CD4-positive, alpha-beta T cell (primary cell): Measurements from ENCODE around the gene DHRSX. TPM values are rescaled to one million over a fixed set of nuclear protein-coding genes. Genes with fewer than 3 reads are reported as not detected.

Experiments used
- ATAC-seq: fragments of 200-7000 bp; cut with Tn5 transposase; one replicate; pipeline ENCODE4 v1.10.0; 2022; ENCODE audit warnings: mild to moderate bottlenecking; ENCODE audit not compliant: poor library complexity
- CTCF ChIA-PET: fragments of 350-600 bp; sonication (Branson Sonifier 250); formaldehyde crosslinking; loops from one replicate; lab custom pipeline; 2021; ENCODE audit warnings: antibody characterized with exemption, inconsistent platforms; lab: Charles Lee
- POLR2A ChIA-PET: fragments of 350-600 bp; sonication (Branson Sonifier 250); formaldehyde crosslinking; loops from one replicate; lab custom pipeline; 2021; ENCODE audit warnings: antibody characterized with exemption, inconsistent platforms; lab: Charles Lee
- DNase-seq, 14 experiments: peaks; one replicate each; pipeline ENCODE4 v3.0.0-alpha.2; 2013 to 2020; ENCODE audit warnings: mixed read lengths in 2 of 14
- H3K27ac ChIP-seq, 2 donors: one replicate each; pipeline versions ENCODE4 v1.5.1 to v1.7.0; 2013; ENCODE audit warnings: low read length in 2 of 2, low read depth in 1 of 2, mild to moderate bottlenecking in 1 of 2
- H3K27me3 ChIP-seq, 2 experiments: 1 replicate in 1 of 2; 2 replicates in 1 of 2; pipeline versions ENCODE4 v1.6.1 to v1.7.0; 2013; ENCODE audit warnings: low read length in 2 of 2, control low read depth in 1 of 2, mild to moderate bottlenecking in 1 of 2, moderate library complexity in 1 of 2; ENCODE audit not compliant: insufficient read depth in 2 of 2, control insufficient read depth in 1 of 2
- H3K36me3 ChIP-seq: one replicate; pipeline ENCODE4 v1.6.1; 2013; ENCODE audit warnings: low read length, control low read depth; ENCODE audit not compliant: insufficient read depth
- H3K4me1 ChIP-seq: one replicate; pipeline ENCODE4 v1.6.1; 2013; ENCODE audit warnings: low read length, control low read depth; ENCODE audit not compliant: insufficient read depth
- H3K4me3 ChIP-seq: one replicate; pipeline ENCODE4 v1.5.1; 2013; ENCODE audit warnings: mild to moderate bottlenecking, low read length, moderate library complexity
- H3K9me3 ChIP-seq, 2 experiments: 1 replicate in 1 of 2; 2 replicates in 1 of 2; pipeline versions ENCODE4 v1.6.1 to v1.7.0; 2013; ENCODE audit warnings: low read length in 2 of 2, mild to moderate bottlenecking in 2 of 2, control low read depth in 1 of 2, moderate library complexity in 1 of 2; ENCODE audit not compliant: control insufficient read depth in 1 of 2, insufficient read depth in 1 of 2
- H3K27ac Mint-ChIP-seq: one replicate; pipeline ENCODE4 v1.8.0; 2020; ENCODE audit warnings: mixed read lengths
- H3K27me3 Mint-ChIP-seq: one replicate; pipeline ENCODE4 v1.8.0; 2021; ENCODE audit warnings: mixed read lengths
- H3K36me3 Mint-ChIP-seq: one replicate; pipeline ENCODE4 v1.8.0; 2021; ENCODE audit warnings: low read depth, mixed read lengths
- H3K4me1 Mint-ChIP-seq: one replicate; pipeline ENCODE4 v1.8.0; 2021; ENCODE audit warnings: low read depth, mixed read lengths
- H3K4me3 Mint-ChIP-seq: one replicate; pipeline ENCODE4 v1.8.0; 2020; ENCODE audit warnings: mild to moderate bottlenecking, mixed read lengths
- H3K9me3 Mint-ChIP-seq: one replicate; pipeline ENCODE4 v1.8.0; 2020; ENCODE audit warnings: mixed read lengths
- CTCF ChIP-seq: fragments of 200-600 bp; IDR thresholded peaks from one replicate; pipeline ENCODE4 v1.8.0; 2022; ENCODE audit warnings: antibody characterized with exemption, mild to moderate bottlenecking
- intact Hi-C, 2 experiments: fragments of 100-400 bp; cut with DNase I in 1 of 2; cut with micrococcal nuclease in 1 of 2; formaldehyde crosslinking; loops; one replicate each; pipeline versions ENCODE4 v1.15.1 to v1.9.0; 2023 to 2025; cut with DNase I, micrococcal nuclease
- total RNA-seq, 174 experiments: library from RNA in 2 of 174; stranded (reverse) in 2 of 174; gene quantifications; one replicate each; pipeline ENCODE4 v1.2.3 and lab custom pipeline; 2021 to 2026

The DHRSX gene
- total RNA-seq, 2 experiments from 2014 or later: 12.1 to 13.9 TPM

DNA sequence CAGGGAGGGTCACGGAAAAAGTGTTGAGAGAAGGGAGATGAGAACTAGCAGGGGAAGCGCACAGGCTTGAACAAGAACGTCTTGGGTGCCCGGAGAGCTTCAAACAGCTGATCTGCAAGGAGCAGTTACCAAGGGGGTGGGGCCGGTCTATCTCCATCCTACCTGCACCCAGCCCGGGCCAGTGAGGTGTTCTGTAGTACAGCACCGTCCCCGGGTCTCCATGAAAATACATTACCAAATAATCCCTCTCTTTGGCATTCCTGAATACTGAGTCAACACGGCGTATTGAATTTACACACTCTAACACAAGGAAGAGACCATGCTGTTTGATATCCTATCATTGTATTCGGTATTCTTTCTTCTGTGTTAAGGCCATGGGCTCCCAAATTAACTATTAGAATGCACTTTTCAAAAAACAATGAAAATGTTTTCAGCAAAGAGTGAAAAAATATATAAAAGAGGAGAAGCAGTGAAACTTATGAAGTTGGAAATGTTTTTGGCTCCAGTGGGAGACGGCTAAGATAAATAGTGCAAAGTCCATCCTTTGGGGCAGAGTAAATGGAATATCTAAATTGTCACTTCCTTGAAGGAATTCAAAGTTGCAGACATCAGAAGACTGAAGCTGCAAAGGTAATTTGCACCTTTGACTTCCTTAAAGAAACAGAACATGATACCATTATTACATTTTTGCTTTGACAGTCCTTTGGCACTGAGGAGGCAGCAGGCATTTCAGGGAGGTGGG, 90.3 kb downstream of the DHRSX start:
- ChIA-PET POLR2A (no interaction called here), CTCF (no interaction called here)
- peaks cover 10 to 11% of the 10 kb centered on the region in 2 experiments for H3K9me3 ChIP-seq
- no peaks in the 10 kb centered on the region for H3K27me3 ChIP-seq
- no peaks in the 10 kb centered on the region for H3K4me1 ChIP-seq
- Mint-ChIP-seq H3K4me3 (no peak overlapping the region), H3K27ac (no peak overlapping the region), H3K36me3 (peaks cover 60% of the 10 kb centered on the region), H3K9me3 (no peaks in the 10 kb centered on the region), H3K27me3 (no peaks in the 10 kb centered on the region), H3K4me1 (no peaks in the 10 kb centered on the region)
- H3K36me3 ChIP-seq: peaks cover 5% of the 10 kb centered on the region
- no peak for ATAC-seq
- no peak overlapping the region for H3K27ac ChIP-seq
- TF ChIP-seq CTCF: no peak
- H3K4me3 ChIP-seq: no peak overlapping the region
- DNase-seq: no peak
- intact Hi-C loops: no loop called here

- ChIA-PET POLR2A (no interaction called here), CTCF (no interaction called here)
- no peak for DNase-seq
- Mint-ChIP-seq H3K4me3 (no peak overlapping the region), H3K27me3 (no peaks in the 10 kb centered on the region), H3K4me1 (no peaks in the 10 kb centered on the region), H3K9me3 (no peaks in the 10 kb centered on the region), H3K27ac (no peak overlapping the region), H3K36me3 (peaks cover 63% of the 10 kb centered on the region)
- Histone ChIP-seq H3K4me1 (no peaks in the 10 kb centered on the region), H3K36me3 (peaks cover 5% of the 10 kb centered on the region), H3K4me3 (no peak overlapping the region), H3K27me3 (no peaks in the 10 kb centered on the region), H3K9me3 (peaks cover 10 to 11% of the 10 kb centered on the region in 2 experiments), H3K27ac (no peak overlapping the region)
- TF ChIP-seq CTCF: no peak
- no peak for ATAC-seq
- intact Hi-C loops: no loop called here
These were observed 91.0 kb downstream of the DHRSX start for GRCh38 chrX:2409796-2410195.

DNA sequence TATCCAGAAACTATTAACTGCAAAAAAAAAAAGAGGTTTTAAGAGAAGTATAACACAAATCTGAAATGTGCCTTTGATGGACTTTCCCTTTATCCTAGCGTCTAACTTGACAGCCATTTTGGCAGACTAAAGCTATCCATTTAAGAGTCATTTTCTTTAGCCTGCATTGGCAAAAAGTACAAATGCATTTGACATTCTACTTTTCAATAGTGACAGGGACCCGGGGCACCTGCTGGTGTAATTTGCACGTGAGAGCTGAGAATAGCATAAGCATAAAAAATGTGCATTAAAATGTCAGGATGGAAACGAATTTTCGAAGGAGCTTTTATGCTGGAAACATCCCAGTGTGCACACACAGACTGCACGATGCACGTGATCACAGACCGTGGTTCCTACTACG, 91.9 kb downstream of the DHRSX start:
- POLR2A ChIA-PET: no interaction called here

More for the DNA sequence above, 91.9 kb downstream of the DHRSX start:
- ATAC-seq (no peak), DNase-seq (no peak)
- Mint-ChIP-seq H3K9me3 (no peaks in the 10 kb centered on the region), H3K27ac (no peak overlapping the region), H3K4me1 (no peaks in the 10 kb centered on the region), H3K4me3 (no peak overlapping the region), H3K27me3 (no peaks in the 10 kb centered on the region), H3K36me3 (peaks cover 68% of the 10 kb centered on the region)
- no peak overlapping the region for H3K27ac ChIP-seq
- H3K9me3 ChIP-seq: peaks cover 10 to 11% of the 10 kb centered on the region in 2 experiments
- H3K36me3 ChIP-seq: peaks cover 5% of the 10 kb centered on the region
- H3K4me3 ChIP-seq: no peak overlapping the region
- TF ChIP-seq CTCF: no peak
- H3K4me1 ChIP-seq: no peaks in the 10 kb centered on the region
- CTCF ChIA-PET: no interaction called here
- H3K27me3 ChIP-seq: no peaks in the 10 kb centered on the region
- intact Hi-C loops: no loop called here
